ENCODE measurements around the gene CRYBB3. TPM values are rescaled to one million over a fixed set of nuclear protein-coding genes. Genes with fewer than 3 reads are reported as not detected.
"Not testable (repeated sequence)": the region's sequence is repeated elsewhere in the genome, so short reads cannot be mapped to it uniquely, and the experiment has no call there.

CRYBB3 gene
- total and polyA plus RNA-seq, 2 of the 4 experiments (the other 2 are of a cell fraction), result not detected

GRCh38 chr22:25177895-25178294 is 21.8 kb upstream of the CRYBB3 start:
- H3K4me1 ChIP-seq (ENCODE audit: control insufficient read depth, insufficient read depth, low read length), result no peaks in the 10 kb centered on the region
- H3K27ac ChIP-seq (ENCODE audit: insufficient read depth, low read length), result no peak overlapping the region
- H2BK15ac ChIP-seq (ENCODE audit: low read depth, low read length), result no peak overlapping the region
- ChIA-PET POLR2A (ENCODE audit: unreplicated experiment) (no interaction called here), CTCF (no interaction called here)
- no peak overlapping the region for H3K9ac ChIP-seq (ENCODE audit: low read depth, low read length)
- H2BK120ac ChIP-seq (ENCODE audit: low read depth, low read length), result no peak overlapping the region
- H4K91ac ChIP-seq (ENCODE audit: insufficient read depth, low read depth, low read length), result no peak overlapping the region
- no peak overlapping the region for H3K56ac ChIP-seq (ENCODE audit: extremely low read depth, insufficient read depth, low read length)
- H3K27me3 ChIP-seq (ENCODE audit: control insufficient read depth, insufficient read depth, low read length), result peaks cover 2% of the 10 kb centered on the region; the same call in 1 of the 2 replicates
- no peak overlapping the region for H4K5ac ChIP-seq (ENCODE audit: low read depth, low read length)
- H3K14ac ChIP-seq (replicated peaks; ENCODE audit: low read depth, low read length), result no peak overlapping the region
- H3K4me3 ChIP-seq (ENCODE audit: insufficient read depth, low read depth, low read length), result no peak overlapping the region
- H3K9me1 ChIP-seq (ENCODE audit: insufficient read depth, low read length), result no peaks in the 10 kb centered on the region
- H2AK5ac ChIP-seq (ENCODE audit: low read depth, low read length), result no peak overlapping the region
- no TSS peak for BruUV-seq (replicated peaks)
- in situ Hi-C loops (cut with MboI; ENCODE audit: low sequenced_read_pairs), result no loop called here
- intact Hi-C loops (cut with micrococcal nuclease), result no loop called here
- H2BK5ac ChIP-seq (ENCODE audit: low read depth, low read length, poor library complexity, severe bottlenecking), result no peak overlapping the region
- H4K8ac ChIP-seq (ENCODE audit: low read depth in 2 of 2, low read length in 2 of 2), result no peak overlapping the region
- no peak overlapping the region for H3K23ac ChIP-seq (ENCODE audit: low read depth, low read length)
- ATAC-seq (ENCODE audit: low read depth) (no peak), DNase-seq (no peak)
- no peaks in the 10 kb centered on the region for H3K79me1 ChIP-seq (ENCODE audit: low read depth in 1 of 2, low read length in 2 of 2)
- dilution Hi-C loops (cut with HindIII; ENCODE audit: low sequenced_read_pairs, unreplicated experiment), result no loop called here
- no peak for TF ChIP-seq CTCF (conservative IDR thresholded peaks at IDR 0.05; ENCODE audit: low read depth, low read length)
- no peak overlapping the region for H2BK20ac ChIP-seq (ENCODE audit: low read depth, low read length)
- no CpG with 5 or more reads among the region's 9 CpGs for WGBS, 2 experiments (ENCODE audit: extremely low coverage in 2 of 2, insufficient read length in 1 of 2)
- no peak overlapping the region for H2AFZ ChIP-seq (replicated peaks; ENCODE audit: low read length, poor library complexity)
- no peaks in the 10 kb centered on the region for H3K36me3 ChIP-seq (ENCODE audit: control insufficient read depth, insufficient read depth, low read length)
- no peaks in the 10 kb centered on the region for H4K20me1 ChIP-seq (ENCODE audit: insufficient read depth, low read length)
- H3K4me2 ChIP-seq (ENCODE audit: low read depth, low read length), result no peak overlapping the region
- H2AK9ac ChIP-seq (replicated peaks; ENCODE audit: low read depth, low read length, poor library complexity), result no peak overlapping the region
- no peak overlapping the region for H3K18ac ChIP-seq (ENCODE audit: low read depth, low read length)
- peaks cover 6% of the 10 kb centered on the region for H3K9me3 ChIP-seq (ENCODE audit: control insufficient read depth, insufficient read depth, low read length)
- no peak overlapping the region for H3K4ac ChIP-seq (ENCODE audit: low read depth, low read length)

DNA sequence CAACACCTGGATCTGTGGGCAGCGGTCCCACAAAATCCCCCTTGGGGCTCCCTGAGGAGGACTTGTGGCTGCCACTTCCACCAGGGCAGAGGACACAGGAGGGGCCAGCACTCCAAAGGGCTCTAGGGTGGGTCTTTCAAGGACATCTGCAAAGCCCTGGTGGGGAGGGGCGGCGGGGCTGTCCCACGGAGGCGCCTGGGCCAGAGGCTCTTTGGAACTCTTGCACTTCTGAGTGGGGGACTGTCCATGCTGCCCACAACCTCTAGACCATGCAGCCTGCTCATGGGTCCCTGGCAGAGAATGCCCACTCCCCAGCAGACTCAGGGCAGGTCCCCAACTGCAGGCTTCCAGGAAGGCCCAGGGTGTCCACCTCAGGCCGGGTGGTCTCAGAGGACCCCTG is 21.3 kb upstream of the CRYBB3 start:
- H4K5ac ChIP-seq (ENCODE audit: low read depth, low read length); H2BK20ac ChIP-seq (ENCODE audit: low read depth, low read length); H4K20me1 ChIP-seq (ENCODE audit: insufficient read depth, low read length); H2BK120ac ChIP-seq (ENCODE audit: low read depth, low read length); H2BK15ac ChIP-seq (ENCODE audit: low read depth, low read length); H3K27ac ChIP-seq (ENCODE audit: insufficient read depth, low read length); in situ Hi-C loops (cut with MboI; ENCODE audit: low sequenced_read_pairs); H3K79me1 ChIP-seq (ENCODE audit: low read depth in 1 of 2, low read length in 2 of 2); H3K9me3 ChIP-seq (ENCODE audit: control insufficient read depth, insufficient read depth, low read length); H3K9me1 ChIP-seq (ENCODE audit: insufficient read depth, low read length); DNase-seq; H3K27me3 ChIP-seq (ENCODE audit: control insufficient read depth, insufficient read depth, low read length); H4K91ac ChIP-seq (ENCODE audit: insufficient read depth, low read depth, low read length); H4K8ac ChIP-seq (ENCODE audit: low read depth in 2 of 2, low read length in 2 of 2); H3K14ac ChIP-seq (replicated peaks; ENCODE audit: low read depth, low read length); H3K4me1 ChIP-seq (ENCODE audit: control insufficient read depth, insufficient read depth, low read length); H3K18ac ChIP-seq (ENCODE audit: low read depth, low read length); BruUV-seq (replicated peaks); H2AK9ac ChIP-seq (replicated peaks; ENCODE audit: low read depth, low read length, poor library complexity); H3K23ac ChIP-seq (ENCODE audit: low read depth, low read length); intact Hi-C loops (cut with micrococcal nuclease); H3K9ac ChIP-seq (ENCODE audit: low read depth, low read length); ATAC-seq (ENCODE audit: low read depth); H3K4me2 ChIP-seq (ENCODE audit: low read depth, low read length); CTCF ChIA-PET; H2BK5ac ChIP-seq (ENCODE audit: low read depth, low read length, poor library complexity, severe bottlenecking); H2AFZ ChIP-seq (replicated peaks; ENCODE audit: low read length, poor library complexity); dilution Hi-C loops (cut with HindIII; ENCODE audit: low sequenced_read_pairs, unreplicated experiment); H3K4me3 ChIP-seq (ENCODE audit: insufficient read depth, low read depth, low read length); H3K36me3 ChIP-seq (ENCODE audit: control insufficient read depth, insufficient read depth, low read length); POLR2A ChIA-PET (ENCODE audit: unreplicated experiment); H2AK5ac ChIP-seq (ENCODE audit: low read depth, low read length); H3K4ac ChIP-seq (ENCODE audit: low read depth, low read length); H3K56ac ChIP-seq (ENCODE audit: extremely low read depth, insufficient read depth, low read length): not testable (repeated sequence)
- WGBS, 2 experiments (ENCODE audit: extremely low coverage in 2 of 2, insufficient read length in 1 of 2), result no CpG with 5 or more reads among the region's 6 CpGs
